Measurements from ENCODE around the gene BAD.
"Not testable (repeated sequence)": the region's sequence is repeated elsewhere in the genome, so short reads cannot be mapped to it uniquely, and the experiment has no call there.

The BAD gene

GRCh38 chr11:64284048-64284961 is at the start of gene BAD:
Gene BAD, minus strand, starts transcription at chr11:64284665. Its CDS starts 297 bp downstream, at chr11:64284368.
- peak; percentile 85 for DNase-seq

- no peak for DNase-seq
Observed at GRCh38 chr11:64333556-64333955, 49.1 kb upstream of the BAD start.

- peak; percentile 85 for DNase-seq
Observed at GRCh38 chr11:64331569-64332371, 47.3 kb upstream of the BAD start.

- DNase-seq, result no peak
Observed at GRCh38 chr11:64330888-64331287, 46.4 kb upstream of the BAD start.

- DNase-seq, result no peak
Observed at GRCh38 chr11:64327993-64328392, 43.5 kb upstream of the BAD start.

- no peak for DNase-seq
Observed at GRCh38 chr11:64327375-64327774, 42.9 kb upstream of the BAD start.

GRCh38 chr11:64324692-64325469 is 40.4 kb upstream of the BAD start:
- no peak for DNase-seq

- not testable (repeated sequence) for DNase-seq
Observed at GRCh38 chr11:64323984-64324383, 39.5 kb upstream of the BAD start.

GRCh38 chr11:64323373-64323772 is 38.9 kb upstream of the BAD start:
- DNase-seq, result no peak

- DNase-seq, result no peak
Observed at GRCh38 chr11:64322925-64323260, 38.4 kb upstream of the BAD start.

- DNase-seq, result no peak
Observed at GRCh38 chr11:64321533-64321932, 37.1 kb upstream of the BAD start.

GRCh38 chr11:64321026-64321425 is 36.6 kb upstream of the BAD start:
- no peak for DNase-seq

GRCh38 chr11:64320556-64320955 is 36.1 kb upstream of the BAD start:
- DNase-seq, result no peak

- DNase-seq, result no peak
Observed at GRCh38 chr11:64318766-64319761, 34.6 kb upstream of the BAD start.

- peak; percentile 91 for DNase-seq
Observed at GRCh38 chr11:64317961-64318765, 33.7 kb upstream of the BAD start, which contains the start of gene PRDX5. Gene PRDX5, plus strand, starts transcription at chr11:64318121. Its CDS starts 95 bp downstream, at chr11:64318216.

- peak; percentile 99 for DNase-seq
Observed at GRCh38 chr11:64317325-64317960, 33.0 kb upstream of the BAD start, which contains the start of gene TRMT112. Gene TRMT112, minus strand, starts transcription at chr11:64317559. Its CDS starts 33 bp downstream, at chr11:64317526.

GRCh38 chr11:64316672-64317324 is 32.3 kb upstream of the BAD start:
- DNase-seq, result no peak

- DNase-seq, result not testable (repeated sequence)
Observed at GRCh38 chr11:64315667-64316526, 31.4 kb upstream of the BAD start.
